22Rv1 (cell line): ENCODE results near the gene TCTN1.
"Not testable (repeated sequence)": the region's sequence is repeated elsewhere in the genome, so short reads cannot be mapped to it uniquely, and the experiment has no call there.

Source experiments
- H3K27ac ChIP-seq: fragments of 450-650 bp; 2 replicates; pipeline ENCODE4 v1.5.1; 2017
- CTCF ChIP-seq: fragments of 450-650 bp; IDR thresholded peaks from 2 replicates; pipeline ENCODE4 v1.5.1; 2017; ENCODE audit warnings: mild to moderate bottlenecking
- ZFX ChIP-seq: fragments of 450-650 bp; IDR thresholded peaks from 2 replicates; pipeline ENCODE4 v1.6.1; 2017; ENCODE audit warnings: antibody characterized with exemption, borderline replicate concordance

TCTN1 gene

GRCh38 chr12:110613771-110614684 lies at the start of gene TCTN1:
Gene TCTN1, plus strand, starts transcription at chr12:110614129. Its CDS starts 54 bp downstream, at chr12:110614183.
- H3K27ac ChIP-seq = peak within 1 kb of the TSS; percentile 55
- TF ChIP-seq ZFX (peak; percentile 77; the same call in 1 of the 2 replicates), CTCF (0 out of 2 replicates have a peak, but pooled peaks have one; percentile 7)

GRCh38 chr12:110564471-110564991 lies 49.4 kb upstream of the TCTN1 start:
- TF ChIP-seq ZFX (no peak), CTCF (no peak)
- H3K27ac ChIP-seq = no peak overlapping the region

DNA sequence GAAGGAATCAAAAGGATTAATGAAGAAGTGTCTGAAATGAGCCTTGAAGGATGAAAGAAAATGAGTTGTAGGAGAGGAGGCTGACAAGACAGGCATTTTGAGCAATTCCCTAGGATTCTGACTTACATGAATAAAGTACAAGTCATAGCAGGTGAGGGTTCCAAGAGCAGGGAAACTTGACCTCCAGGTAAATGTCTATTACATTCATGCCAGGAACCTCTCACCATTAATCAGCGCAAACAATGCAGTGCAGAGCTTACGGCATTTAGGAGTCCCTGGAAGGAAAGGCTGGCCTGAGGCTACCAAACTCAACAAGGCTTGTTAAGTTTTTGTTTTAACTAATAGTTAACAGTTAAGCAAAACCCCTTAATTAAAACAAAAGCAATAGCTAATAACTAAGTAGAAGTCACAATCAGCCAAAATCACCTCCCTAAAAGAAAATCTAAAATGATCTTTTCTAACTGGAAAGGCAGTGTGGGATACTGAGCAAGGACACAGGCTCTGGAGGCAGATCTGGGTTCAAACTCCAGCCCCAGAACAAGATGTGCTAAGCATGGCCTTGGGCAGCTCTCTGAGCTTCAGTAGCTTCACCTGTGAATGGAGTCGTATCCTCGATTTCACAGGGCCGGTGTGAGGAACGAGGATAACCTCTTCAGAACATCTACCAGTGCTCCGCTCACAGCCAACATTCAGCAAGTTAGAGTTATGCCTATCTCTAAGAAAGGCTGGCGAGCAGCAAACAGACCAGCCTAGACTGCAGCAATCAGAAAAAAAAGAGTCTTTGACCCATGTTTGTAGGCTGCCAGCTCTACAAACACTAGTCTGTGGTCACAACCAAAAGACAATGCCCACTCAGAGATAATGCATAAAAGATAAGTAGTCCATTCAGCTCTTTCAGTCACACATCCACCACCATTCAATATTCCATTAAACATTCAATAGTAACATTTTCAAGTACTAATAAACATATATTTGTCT lies 47.7 kb upstream of the TCTN1 start:
- H3K27ac ChIP-seq = peak overlapping the region; percentile 14; the same call in 1 of the 2 replicates
- no peak for TF ChIP-seq CTCF
- no peak for TF ChIP-seq ZFX

DNA sequence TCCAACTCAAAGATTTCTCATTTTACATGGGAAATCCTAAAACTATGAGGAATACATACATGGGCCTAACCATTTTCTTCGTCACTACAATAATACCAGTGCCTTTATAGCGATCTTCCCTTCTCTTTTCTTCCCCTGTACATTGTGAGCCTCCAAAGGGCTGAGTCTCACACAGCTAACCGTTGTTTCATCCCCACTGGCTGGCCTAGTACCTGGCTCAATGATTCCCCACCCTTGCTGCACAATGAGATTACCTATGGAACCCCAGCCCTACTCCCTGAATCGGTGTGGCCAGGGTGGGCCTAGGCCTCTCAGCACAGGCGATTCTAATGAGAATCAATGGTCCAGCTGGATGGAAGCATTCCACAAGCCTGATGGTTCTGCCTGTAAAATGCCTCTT lies 46.9 kb upstream of the TCTN1 start:
- H3K27ac ChIP-seq = no peak overlapping the region
- TF ChIP-seq ZFX (no peak), CTCF (no peak)

GRCh38 chr12:110568752-110569151 lies 45.2 kb upstream of the TCTN1 start:
- TF ChIP-seq ZFX (no peak), CTCF (no peak)
- H3K27ac ChIP-seq = no peak overlapping the region

DNA sequence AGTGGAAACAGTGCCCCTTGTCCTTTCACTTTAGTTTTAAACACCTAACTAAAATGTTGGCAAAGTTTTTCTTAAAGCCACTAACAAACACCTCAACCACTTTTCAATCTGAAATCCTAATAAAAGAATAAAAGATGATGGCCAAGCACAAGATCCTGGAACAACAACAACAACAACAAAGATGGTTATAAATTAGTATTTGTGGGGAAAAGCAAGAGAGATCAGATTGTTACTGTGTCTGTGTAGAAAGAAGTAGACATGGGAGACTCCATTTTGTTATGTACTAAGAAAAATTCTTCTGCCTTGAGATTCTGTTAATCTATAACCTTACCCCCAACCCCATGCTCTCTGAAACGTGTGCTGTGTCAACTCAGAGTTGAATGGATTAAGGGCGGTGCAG lies 44.1 kb upstream of the TCTN1 start:
- not testable (repeated sequence) for H3K27ac ChIP-seq

GRCh38 chr12:110570798-110571197 lies 43.1 kb upstream of the TCTN1 start:
- H3K27ac ChIP-seq = not testable (repeated sequence)

- TF ChIP-seq CTCF = no peak
- TF ChIP-seq ZFX = no peak
- no peak overlapping the region for H3K27ac ChIP-seq
Measured at GRCh38 chr12:110574044-110574443, 39.9 kb upstream of the TCTN1 start.

DNA sequence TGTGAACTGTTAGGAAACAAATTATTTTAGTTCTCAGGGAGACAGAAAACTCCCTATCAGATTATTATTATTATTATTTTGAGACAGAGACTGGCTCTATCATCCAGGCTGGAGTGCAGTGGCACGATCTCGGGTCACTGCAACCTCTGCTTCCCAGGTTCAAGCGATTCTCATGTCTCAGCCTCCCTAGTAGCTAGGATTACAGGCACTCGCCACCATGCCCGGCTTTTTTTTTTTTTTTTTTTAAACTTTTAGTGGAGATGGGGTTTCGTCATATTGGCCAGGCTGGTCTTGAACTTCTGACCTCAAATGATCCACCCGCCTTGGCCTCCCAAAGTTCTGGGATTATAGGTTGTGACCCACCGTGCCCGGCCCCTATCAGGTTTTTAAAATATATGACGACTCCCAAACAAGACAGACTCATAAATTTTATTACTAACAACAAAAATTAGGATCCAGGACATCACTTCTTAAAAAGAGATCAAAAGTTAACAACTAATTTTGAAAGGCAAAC lies 39.2 kb upstream of the TCTN1 start:
- not testable (repeated sequence) for H3K27ac ChIP-seq
